ENCODE results near the gene MS4A4E. TPM values are rescaled to one million over a fixed set of nuclear protein-coding genes. Genes with fewer than 3 reads are reported as not detected.

MS4A4E gene
- total RNA-seq, 4 donors from 2014 or later = 0.91 to 7.9 (median 2.8) TPM

- Histone ChIP-seq H3K27me3 (peaks cover 0 to 7% (median 0%) of the 10 kb centered on the region in 4 donors), H3K36me3 (no peaks in the 10 kb centered on the region), H3K9me3 (no peaks in the 10 kb centered on the region), H3K27ac (replicated peaks in 1 of 4) (no peak overlapping the region), H3K4me1 (no peaks in the 10 kb centered on the region), H3K4me3 (no peak overlapping the region)
- 61% methylated on average over 2 of the region's 2 CpGs for WGBS
- intact Hi-C loops (cut with DNase I) = no loop called here
- TF ChIP-seq POLR2AphosphoS5 (IDR thresholded peaks at IDR 0.05) = no peak
- no peak for TF ChIP-seq POLR2A (IDR thresholded peaks at IDR 0.05; ENCODE audit: low read depth)
- TF ChIP-seq EP300 (IDR thresholded peaks at IDR 0.05) = no peak
- TF ChIP-seq CTCF (IDR thresholded peaks at IDR 0.05) = no peak
- no peak for DNase-seq (ENCODE audit: extremely low spot score)
Measured at GRCh38 chr11:60165538-60165937, 77.4 kb downstream of the MS4A4E start.

- Histone ChIP-seq H3K9me3 (no peaks in the 10 kb centered on the region), H3K4me3 (no peak overlapping the region), H3K27ac (replicated peaks in 1 of 4) (no peak overlapping the region), H3K36me3 (no peaks in the 10 kb centered on the region), H3K27me3 (peaks cover 0 to 7% (median 0%) of the 10 kb centered on the region in 4 donors), H3K4me1 (no peaks in the 10 kb centered on the region)
- DNase-seq (ENCODE audit: extremely low spot score) = no peak
- no peak for TF ChIP-seq POLR2AphosphoS5 (IDR thresholded peaks at IDR 0.05)
- TF ChIP-seq EP300 (IDR thresholded peaks at IDR 0.05) = no peak
- no peak for TF ChIP-seq POLR2A (IDR thresholded peaks at IDR 0.05; ENCODE audit: low read depth)
- no peak for TF ChIP-seq CTCF (IDR thresholded peaks at IDR 0.05)
- 95% methylated on average over 1 of the region's 1 CpG for WGBS
- intact Hi-C loops (cut with DNase I) = no loop called here
Measured at GRCh38 chr11:60164550-60165075, 78.3 kb downstream of the MS4A4E start.

- H3K4me1 ChIP-seq = no peaks in the 10 kb centered on the region
- no peak for DNase-seq (ENCODE audit: extremely low spot score)
- 77% methylated on average over 4 of the region's 4 CpGs for WGBS
- H3K27me3 ChIP-seq = no peaks in the 10 kb centered on the region
- no peak overlapping the region for H3K27ac ChIP-seq (replicated peaks in 1 of 4)
- no peak for TF ChIP-seq POLR2A (IDR thresholded peaks at IDR 0.05; ENCODE audit: low read depth)
- TF ChIP-seq EP300 (IDR thresholded peaks at IDR 0.05) = no peak
- intact Hi-C loops (cut with DNase I) = no loop called here
- H3K9me3 ChIP-seq = no peaks in the 10 kb centered on the region
- H3K36me3 ChIP-seq = no peaks in the 10 kb centered on the region
- H3K4me3 ChIP-seq = no peak overlapping the region
Measured at GRCh38 chr11:60161766-60162165, 81.2 kb downstream of the MS4A4E start.

DNA sequence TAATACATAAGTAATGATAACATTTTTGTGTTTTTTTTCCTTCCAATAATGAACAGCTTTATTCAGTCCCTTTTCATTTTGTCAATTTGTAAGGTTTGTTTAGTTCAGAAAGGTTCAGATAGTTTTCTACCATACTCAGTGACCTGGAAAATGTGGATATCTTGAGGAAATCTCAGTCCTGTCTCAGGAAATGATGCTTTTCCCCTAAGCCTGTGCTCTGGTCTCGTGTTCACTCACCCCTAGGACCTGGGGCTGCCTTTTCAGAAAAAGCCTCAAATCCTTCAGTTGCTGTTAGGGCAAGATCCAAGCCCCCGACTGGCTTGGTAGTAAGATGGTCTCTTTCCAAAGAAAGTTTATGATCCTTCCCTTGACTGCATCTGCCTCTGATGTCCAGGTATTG is 81.8 kb downstream of the MS4A4E start:
- no peak for DNase-seq (ENCODE audit: extremely low spot score)
- no peaks in the 10 kb centered on the region for H3K27me3 ChIP-seq
- no peak overlapping the region for H3K4me3 ChIP-seq
- H3K27ac ChIP-seq (replicated peaks in 1 of 4) = no peak overlapping the region
- H3K9me3 ChIP-seq = no peaks in the 10 kb centered on the region
- TF ChIP-seq POLR2AphosphoS5 (IDR thresholded peaks at IDR 0.05) = no peak
- 82% methylated on average over 2 of the region's 2 CpGs for WGBS
- intact Hi-C loops (cut with DNase I) = no loop called here
- H3K4me1 ChIP-seq = no peaks in the 10 kb centered on the region
- no peaks in the 10 kb centered on the region for H3K36me3 ChIP-seq

DNA sequence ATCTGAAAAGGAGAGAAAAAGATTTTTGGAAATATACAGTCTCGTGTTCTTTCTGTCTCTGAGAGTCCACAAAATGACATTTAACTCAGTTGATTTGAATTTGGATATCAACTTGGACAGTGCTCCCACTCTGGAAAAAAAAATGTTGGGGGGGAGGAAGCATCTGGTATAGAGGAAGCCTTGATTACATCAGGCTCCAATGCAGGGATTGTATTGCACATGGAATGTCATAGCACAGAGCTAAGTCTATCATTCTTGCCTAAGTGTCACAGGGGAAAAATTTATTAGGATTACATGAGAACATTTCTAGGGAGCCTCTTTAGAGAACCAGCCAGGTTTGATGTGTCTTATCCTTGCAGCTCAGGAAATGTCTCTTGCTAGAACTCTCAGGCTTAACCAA is 83.1 kb downstream of the MS4A4E start:
- intact Hi-C loops (cut with DNase I) = no loop called here
- 54% methylated on average over 1 of the region's 1 CpG for WGBS
- Histone ChIP-seq H3K4me1 (no peaks in the 10 kb centered on the region), H3K9me3 (no peaks in the 10 kb centered on the region), H3K4me3 (no peak overlapping the region), H3K27ac (replicated peaks in 1 of 4) (no peak overlapping the region), H3K27me3 (no peaks in the 10 kb centered on the region), H3K36me3 (no peaks in the 10 kb centered on the region)
- DNase-seq (ENCODE audit: extremely low spot score) = no peak
- TF ChIP-seq EP300 (IDR thresholded peaks at IDR 0.05) (no peak), POLR2A (IDR thresholded peaks at IDR 0.05; ENCODE audit: low read depth) (no peak), CTCF (IDR thresholded peaks at IDR 0.05) (no peak), POLR2AphosphoS5 (IDR thresholded peaks at IDR 0.05) (no peak)

DNA sequence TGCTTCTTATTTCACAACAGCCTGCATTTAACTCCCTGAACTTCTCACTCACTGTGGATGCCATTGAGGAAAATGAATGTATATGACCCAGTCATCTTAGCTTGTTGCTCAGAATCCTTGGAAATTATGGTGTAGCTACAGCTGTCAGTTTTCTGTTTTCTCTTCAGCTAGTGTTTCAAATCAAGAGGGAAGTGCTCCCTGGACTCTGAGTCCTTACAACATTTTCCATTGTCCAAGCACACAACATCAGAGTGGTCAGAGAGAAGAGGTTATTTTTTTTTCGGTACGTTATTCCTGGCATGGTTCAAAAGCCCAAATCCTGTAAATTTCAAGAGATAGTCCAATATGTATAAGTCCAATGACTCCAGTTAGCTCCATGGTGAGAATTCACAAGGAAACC is 83.7 kb downstream of the MS4A4E start:
- Histone ChIP-seq H3K9me3 (no peaks in the 10 kb centered on the region), H3K27ac (replicated peaks in 1 of 4) (no peak overlapping the region), H3K4me3 (no peak overlapping the region), H3K4me1 (no peaks in the 10 kb centered on the region), H3K36me3 (no peaks in the 10 kb centered on the region), H3K27me3 (no peaks in the 10 kb centered on the region)
- no peak for TF ChIP-seq EP300 (IDR thresholded peaks at IDR 0.05)
- TF ChIP-seq CTCF (IDR thresholded peaks at IDR 0.05) = no peak
- TF ChIP-seq POLR2A (IDR thresholded peaks at IDR 0.05; ENCODE audit: low read depth) = no peak
- no peak for TF ChIP-seq POLR2AphosphoS5 (IDR thresholded peaks at IDR 0.05)
- intact Hi-C loops (cut with DNase I) = no loop called here
- WGBS = 78% methylated on average over 2 of the region's 2 CpGs
- DNase-seq (ENCODE audit: extremely low spot score) = no peak
